SIG-M5 treated with dmso at 0.1 percent for 504 hours (cell line): ENCODE measurements around the gene TGFB1I1.
"Not testable (repeated sequence)": the region's sequence is repeated elsewhere in the genome, so short reads cannot be mapped to it uniquely, and the experiment has no call there.

Experiments used
- DNase-seq: peaks from one replicate; lab custom pipeline; 2025; ENCODE audit not compliant: unreplicated experiment; lab: John Stamatoyannopoulos, UW

Gene TGFB1I1

GRCh38 chr16:31471875-31472708, at the start of gene TGFB1I1:
Gene TGFB1I1 (plus strand): TSS chr16:31472152. CDS start chr16:31472189, 37 bp downstream.
- DNase-seq, result no peak

- DNase-seq, result no peak
Observed at GRCh38 chr16:31423241-31423640, 48.7 kb upstream of the TGFB1I1 start.

GRCh38 chr16:31423801-31424200, 48.2 kb upstream of the TGFB1I1 start:
- DNase-seq, result no peak

- DNase-seq, result no peak
Observed at GRCh38 chr16:31427441-31428278, 44.3 kb upstream of the TGFB1I1 start.

GRCh38 chr16:31428279-31428597, 43.7 kb upstream of the TGFB1I1 start, which contains the start of gene COX6A2:
Gene COX6A2 (minus strand): TSS chr16:31428360. CDS start chr16:31428325, 35 bp downstream.
- DNase-seq, result no peak

- DNase-seq, result no peak
Observed at GRCh38 chr16:31428638-31429247, 43.2 kb upstream of the TGFB1I1 start.

GRCh38 chr16:31429314-31429713, 42.6 kb upstream of the TGFB1I1 start:
- no peak for DNase-seq

- no peak for DNase-seq
Observed at GRCh38 chr16:31429796-31430195, 42.2 kb upstream of the TGFB1I1 start.

GRCh38 chr16:31430380-31431052, 41.4 kb upstream of the TGFB1I1 start:
- DNase-seq, result no peak

GRCh38 chr16:31435341-31436220, 36.4 kb upstream of the TGFB1I1 start:
- DNase-seq, result no peak

GRCh38 chr16:31436221-31437045, 35.5 kb upstream of the TGFB1I1 start:
- DNase-seq, result no peak

- DNase-seq, result no peak
Observed at GRCh38 chr16:31438414-31438813, 33.5 kb upstream of the TGFB1I1 start.

- DNase-seq, result not testable (repeated sequence)
Observed at GRCh38 chr16:31439023-31439422, 32.9 kb upstream of the TGFB1I1 start.

GRCh38 chr16:31439519-31439918, 32.4 kb upstream of the TGFB1I1 start:
- DNase-seq, result no peak

GRCh38 chr16:31440516-31441184, 31.3 kb upstream of the TGFB1I1 start:
- DNase-seq, result no peak

- DNase-seq, result no peak
Observed at GRCh38 chr16:31441956-31442355, 30.0 kb upstream of the TGFB1I1 start.

- not testable (repeated sequence) for DNase-seq
Observed at GRCh38 chr16:31445931-31446330, 26.0 kb upstream of the TGFB1I1 start.

- no peak for DNase-seq
Observed at GRCh38 chr16:31451201-31451600, 20.8 kb upstream of the TGFB1I1 start.
